Natural killer cell (primary cell): Measurements from ENCODE around the gene ZNF8. TPM values are rescaled to one million over a fixed set of nuclear protein-coding genes. Genes with fewer than 3 reads are reported as not detected.

ENCODE experiments used
- ATAC-seq, 3 donors: fragments of 150-1000 bp in 2 of 3; fragments of 200-7000 bp in 1 of 3; cut with Tn5 transposase; 1 replicate in 1 of 3; 2 replicates in 2 of 3; pipeline ENCODE4 v1.10.0; 2021; ENCODE audit warnings: mild to moderate bottlenecking in 2 of 3, moderate library complexity in 2 of 3
- DNase-seq, 2 donors: peaks; one replicate each; pipeline versions ENCODE4 v3.0.0 to v3.0.0-alpha.2; 2013 to 2021; ENCODE audit warnings: mixed read lengths in 1 of 2
- H3K27ac ChIP-seq: one replicate; pipeline ENCODE4 v1.5.1; 2013; ENCODE audit warnings: mild to moderate bottlenecking, low read length
- H3K27me3 ChIP-seq: one replicate; pipeline ENCODE4 v1.6.1; 2013; ENCODE audit warnings: low read length; ENCODE audit not compliant: control insufficient read depth, insufficient read depth
- H3K36me3 ChIP-seq: one replicate; pipeline ENCODE4 v1.6.1; 2013; ENCODE audit warnings: low read length; ENCODE audit not compliant: control insufficient read depth, insufficient read depth
- H3K4me1 ChIP-seq: one replicate; pipeline ENCODE4 v1.6.1; 2013; ENCODE audit warnings: low read length; ENCODE audit not compliant: control insufficient read depth, insufficient read depth
- H3K4me3 ChIP-seq: one replicate; pipeline ENCODE4 v1.5.1; 2013; ENCODE audit warnings: low read length
- H3K9me3 ChIP-seq: one replicate; pipeline ENCODE4 v1.6.1; 2013; ENCODE audit warnings: low read length; ENCODE audit not compliant: control insufficient read depth, insufficient read depth
- H3K27ac Mint-ChIP-seq, 2 donors: one replicate each; pipeline ENCODE4 v1.8.0; 2022; ENCODE audit warnings: mild to moderate bottlenecking in 2 of 2, mixed read lengths in 2 of 2, moderate library complexity in 1 of 2
- H3K27me3 Mint-ChIP-seq, 2 donors: one replicate each; pipeline ENCODE4 v1.8.0; 2022; ENCODE audit warnings: low read depth in 2 of 2, mixed read lengths in 2 of 2
- H3K36me3 Mint-ChIP-seq: one replicate; pipeline ENCODE4 v1.8.0; 2022; ENCODE audit warnings: mixed read lengths
- H3K4me1 Mint-ChIP-seq, 2 donors: one replicate each; pipeline ENCODE4 v1.8.0; 2022; ENCODE audit warnings: mixed read lengths in 2 of 2
- H3K4me3 Mint-ChIP-seq: one replicate; pipeline ENCODE4 v1.8.0; 2022; ENCODE audit warnings: mild to moderate bottlenecking, moderate library complexity, mixed read lengths
- H3K9me3 Mint-ChIP-seq, 2 donors: one replicate each; pipeline ENCODE4 v1.8.0; 2022; ENCODE audit warnings: mixed read lengths in 2 of 2
- CTCF ChIP-seq: fragments of 200-600 bp; IDR thresholded peaks from one replicate; pipeline ENCODE4 v1.8.0; 2022; ENCODE audit warnings: antibody characterized with exemption
- WGBS: methylation state at CpG from one replicate; pipeline ENCODE4 v1.1.7; 2013; ENCODE audit warnings: missing lambda C conversion rate; ENCODE audit not compliant: insufficient coverage; 5-methylcytosine and 5-hydroxymethylcytosine counted together
- intact Hi-C: fragments of 100-400 bp; cut with micrococcal nuclease; formaldehyde crosslinking; loops from one replicate; pipeline ENCODE4 v1.14.2; 2022
- total RNA-seq, 4 donors: library from RNA; stranded (reverse); fragments of 120-200 nt in 1 of 4; gene quantifications; one replicate each; pipeline versions ENCODE4 v1.2.3 to v1.2.4, GENCODE V29; 2013 to 2022

Gene ZNF8
- total RNA-seq, 3 donors from 2014 or later (not counting 1 experiment from before 2014, with no cell fraction given) = 6.4 to 8.7 (median 7.7) TPM

GRCh38 chr19:58261968-58262921, 16.5 kb upstream of the ZNF8 start:
- Histone ChIP-seq H3K4me1 (no peaks in the 10 kb centered on the region), H3K36me3 (peaks cover 17% of the 10 kb centered on the region), H3K9me3 (peaks cover 99% of the 10 kb centered on the region), H3K4me3 (no peak overlapping the region), H3K27ac (no peak overlapping the region), H3K27me3 (no peaks in the 10 kb centered on the region)
- ATAC-seq (no peak), DNase-seq (no peak)
- peaks cover 7 to 17% of the 10 kb centered on the region in 2 donors for H3K9me3 Mint-ChIP-seq
- H3K4me1 Mint-ChIP-seq = peaks cover 0 to 5% of the 10 kb centered on the region in 2 donors
- H3K27me3 Mint-ChIP-seq = no peaks in the 10 kb centered on the region
- H3K4me3 Mint-ChIP-seq = no peak overlapping the region
- intact Hi-C loops = loop anchor here (10.0 kb wide), 1 partner anchor 57 kb away; no protein-coding TSS in a partner anchor
- 96% methylated on average over 19 of the region's 19 CpGs for WGBS
- H3K36me3 Mint-ChIP-seq = peaks cover 32% of the 10 kb centered on the region
- TF ChIP-seq CTCF = no peak
- H3K27ac Mint-ChIP-seq = no peak overlapping the region

- H3K36me3 Mint-ChIP-seq = peaks cover 25% of the 10 kb centered on the region
- H3K36me3 ChIP-seq = peaks cover 17% of the 10 kb centered on the region
- no peaks in the 10 kb centered on the region for H3K27me3 Mint-ChIP-seq
- no peak for DNase-seq
- ATAC-seq = no peak
- H3K27ac ChIP-seq = no peak overlapping the region
- no peak for TF ChIP-seq CTCF
- no peaks in the 10 kb centered on the region for H3K4me1 ChIP-seq
- peaks cover 0 to 3% of the 10 kb centered on the region in 2 donors for H3K4me1 Mint-ChIP-seq
- H3K9me3 ChIP-seq = peaks cover 99% of the 10 kb centered on the region
- no peaks in the 10 kb centered on the region for H3K27me3 ChIP-seq
- WGBS = 95% methylated on average over 7 of the region's 7 CpGs
- no peak overlapping the region for H3K27ac Mint-ChIP-seq
- intact Hi-C loops = loop anchor here (10.0 kb wide), 1 partner anchor 58 kb away; no protein-coding TSS in a partner anchor
- H3K4me3 ChIP-seq = no peak overlapping the region
- H3K9me3 Mint-ChIP-seq = peaks cover 3 to 13% of the 10 kb centered on the region in 2 donors
- no peak overlapping the region for H3K4me3 Mint-ChIP-seq
Observed at GRCh38 chr19:58262922-58263296, 15.8 kb upstream of the ZNF8 start.

- H3K4me1 ChIP-seq = no peaks in the 10 kb centered on the region
- Mint-ChIP-seq H3K27me3 (no peaks in the 10 kb centered on the region), H3K9me3 (peaks cover 4 to 8% of the 10 kb centered on the region in 2 donors), H3K27ac (no peak overlapping the region), H3K36me3 (peaks cover 15% of the 10 kb centered on the region), H3K4me1 (no peaks in the 10 kb centered on the region), H3K4me3 (no peak overlapping the region)
- no peak overlapping the region for H3K27ac ChIP-seq
- H3K9me3 ChIP-seq = peaks cover 98% of the 10 kb centered on the region
- DNase-seq = no peak
- H3K4me3 ChIP-seq = no peak overlapping the region
- 99% methylated on average over 3 of the region's 3 CpGs for WGBS
- H3K27me3 ChIP-seq = no peaks in the 10 kb centered on the region
- no peak for TF ChIP-seq CTCF
- peaks cover 6% of the 10 kb centered on the region for H3K36me3 ChIP-seq
- no peak for ATAC-seq
- intact Hi-C loops = loop anchor here (10.0 kb wide), 1 partner anchor 60 kb away; no protein-coding TSS in a partner anchor
Observed at GRCh38 chr19:58265100-58265499, 13.7 kb upstream of the ZNF8 start.
